Neural progenitor cell (in vitro differentiated cells): Measurements from ENCODE around the gene GLG1.

ENCODE experiments used
- CTCF ChIP-seq: fragments of 200-600 bp; sonication (generic); IDR thresholded peaks from 2 replicates; pipeline ENCODE4 v1.5.1; 2017; ENCODE audit warnings: antibody characterized with exemption, mild to moderate bottlenecking
- EZH2phosphoT487 ChIP-seq: fragments of 200-600 bp; sonication (generic); IDR thresholded peaks from 2 replicates; pipeline ENCODE4 v1.6.1; 2017; ENCODE audit warnings: antibody characterized with exemption

- TF ChIP-seq CTCF (no peak), EZH2phosphoT487 (no peak)
These were observed 134.9 kb downstream of the GLG1 start for GRCh38 chr16:74472010-74472409.
